OCI-LY7 (cell line): Measurements from ENCODE around the gene FAM241B.

ENCODE experiments used
- CTCF ChIP-seq: fragments of 200-600 bp; sonication (generic); conservative IDR thresholded peaks from 2 replicates; pipeline ENCODE4 v1.5.1; 2014; ENCODE audit warnings: mild to moderate bottlenecking, antibody characterized with exemption, low read length, moderate library complexity, mixed read lengths
- EZH2phosphoT487 ChIP-seq: fragments of 200-600 bp; sonication (generic); IDR thresholded peaks from 2 replicates; pipeline ENCODE4 v1.6.1; 2018; ENCODE audit warnings: low read depth, borderline replicate concordance, mild to moderate bottlenecking, mixed run types, antibody characterized with exemption, low read length, moderate library complexity, mixed read lengths

- TF ChIP-seq CTCF, result peak; percentile 39; the same call in 1 of the 2 replicates
- no peak for TF ChIP-seq EZH2phosphoT487
Measured at GRCh38 chr10:69663369-69663947, 33.4 kb downstream of the FAM241B start.
